HG02981 (cell line): Measurements from ENCODE around the gene PARD3.
"Not testable (repeated sequence)": the region's sequence is repeated elsewhere in the genome, so short reads cannot be mapped to it uniquely, and the experiment has no call there.

Experiments
- ATAC-seq: cut with Tn5 transposase; IDR thresholded peaks from one replicate; pipeline ENCODE4 v1.9.1; 2021; ENCODE audit warnings: mild to moderate bottlenecking, moderate library complexity; ENCODE audit not compliant: unreplicated experiment

The PARD3 gene

DNA sequence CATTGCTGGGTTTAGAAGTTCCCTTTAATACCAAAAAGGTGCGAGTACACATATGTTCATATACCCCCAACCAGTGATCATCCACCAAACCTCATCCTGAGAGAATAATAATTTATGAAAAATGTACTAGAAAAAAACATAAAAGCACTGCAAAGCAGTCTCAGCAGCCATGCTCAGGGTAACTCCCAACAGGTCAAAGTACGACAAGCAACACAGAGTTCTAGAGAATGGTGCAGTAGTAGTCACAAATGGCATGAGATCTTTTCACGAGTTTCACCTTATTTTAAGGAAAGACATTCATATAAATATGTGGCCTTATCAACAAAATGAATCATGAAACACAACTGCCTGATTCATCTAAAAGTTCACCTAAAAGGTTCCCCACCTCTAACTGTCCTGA is 338.5 kb downstream of the PARD3 start:
- ATAC-seq, result no peak

DNA sequence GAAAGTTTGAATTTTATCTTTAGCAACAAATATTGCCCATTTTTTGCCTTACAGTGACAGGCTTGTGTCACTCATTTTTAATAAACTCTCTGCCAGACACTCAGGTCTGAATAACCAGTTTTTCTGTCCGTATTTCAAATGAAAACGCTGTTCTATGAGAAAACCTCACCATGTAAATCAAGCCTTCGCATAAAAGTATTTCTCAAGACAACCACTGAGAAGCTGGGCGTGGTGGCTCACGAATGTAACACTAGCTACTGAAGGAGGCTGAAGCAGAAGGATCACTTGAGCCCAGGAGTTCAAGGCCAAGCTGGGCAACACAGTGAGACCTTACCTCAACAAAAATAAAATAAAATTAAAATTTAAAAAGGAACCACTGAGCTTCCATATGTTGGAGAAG is 339.3 kb downstream of the PARD3 start:
- ATAC-seq, result no peak

DNA sequence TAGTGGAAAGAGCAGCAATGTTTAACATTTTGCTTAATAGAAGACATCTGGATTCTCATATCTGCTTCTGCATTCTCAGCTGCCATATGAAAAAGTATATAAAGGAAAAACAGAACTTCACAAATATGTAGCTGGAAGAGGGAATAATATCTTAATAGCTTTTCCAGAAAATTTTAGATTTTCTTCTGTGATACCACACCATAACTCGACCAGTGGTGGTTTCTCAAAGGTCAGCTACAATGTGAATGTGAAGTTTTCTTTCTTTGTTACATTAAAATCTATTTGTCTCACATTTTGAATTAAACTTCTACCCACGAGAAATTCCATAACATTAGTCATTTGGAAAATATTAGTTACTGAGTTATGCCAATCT is 339.8 kb downstream of the PARD3 start:
- no peak for ATAC-seq

DNA sequence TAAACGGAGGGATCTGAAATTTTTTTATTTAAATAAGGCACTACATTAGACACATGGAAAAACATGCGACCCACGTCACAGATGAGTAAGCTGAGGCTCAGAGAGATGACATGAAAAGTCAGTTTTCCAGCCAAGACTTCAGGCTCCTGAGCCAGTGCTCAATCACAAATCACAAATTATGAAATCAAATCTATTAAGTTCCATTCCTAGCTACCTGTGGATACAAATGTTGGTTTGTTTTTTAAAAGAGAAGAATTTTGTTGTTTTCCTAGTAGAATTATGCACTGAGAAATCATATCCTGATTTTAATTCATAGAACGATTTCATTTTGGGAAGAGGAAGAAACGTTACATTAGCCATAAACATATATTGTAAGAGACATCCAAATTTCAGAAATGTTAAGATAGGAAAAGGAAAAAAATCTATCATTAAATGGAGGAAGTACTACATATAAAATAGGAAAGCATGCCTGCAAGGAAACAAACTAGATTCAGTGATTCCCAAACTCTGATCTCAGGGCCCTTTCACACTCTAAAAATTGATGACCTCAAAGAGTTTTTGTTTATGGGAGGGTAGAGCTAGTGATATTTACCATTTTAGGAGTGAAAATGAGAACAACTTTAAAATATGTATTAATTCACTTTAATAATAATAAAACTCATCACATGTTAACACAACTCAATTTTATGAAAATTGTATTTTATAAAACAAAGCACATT is 340.4 kb downstream of the PARD3 start:
- ATAC-seq, result no peak

DNA sequence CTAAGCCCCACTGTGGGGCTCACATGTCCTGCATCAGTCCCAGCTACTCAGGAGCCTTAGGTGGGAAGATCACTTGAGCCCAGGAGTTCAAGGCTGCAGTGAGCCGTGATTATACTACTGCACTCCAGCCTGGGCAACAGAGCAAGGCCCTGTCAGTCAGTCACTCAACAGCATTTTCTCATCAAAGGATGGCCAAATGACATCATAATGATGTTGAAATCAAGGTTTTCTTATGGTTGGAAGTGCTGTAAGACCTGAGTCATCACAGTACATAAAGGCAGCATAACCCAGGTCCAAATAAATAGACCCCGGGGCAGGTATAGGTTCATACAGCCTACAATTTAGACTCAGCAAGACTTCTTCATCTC is 341.1 kb downstream of the PARD3 start:
- no peak for ATAC-seq

DNA sequence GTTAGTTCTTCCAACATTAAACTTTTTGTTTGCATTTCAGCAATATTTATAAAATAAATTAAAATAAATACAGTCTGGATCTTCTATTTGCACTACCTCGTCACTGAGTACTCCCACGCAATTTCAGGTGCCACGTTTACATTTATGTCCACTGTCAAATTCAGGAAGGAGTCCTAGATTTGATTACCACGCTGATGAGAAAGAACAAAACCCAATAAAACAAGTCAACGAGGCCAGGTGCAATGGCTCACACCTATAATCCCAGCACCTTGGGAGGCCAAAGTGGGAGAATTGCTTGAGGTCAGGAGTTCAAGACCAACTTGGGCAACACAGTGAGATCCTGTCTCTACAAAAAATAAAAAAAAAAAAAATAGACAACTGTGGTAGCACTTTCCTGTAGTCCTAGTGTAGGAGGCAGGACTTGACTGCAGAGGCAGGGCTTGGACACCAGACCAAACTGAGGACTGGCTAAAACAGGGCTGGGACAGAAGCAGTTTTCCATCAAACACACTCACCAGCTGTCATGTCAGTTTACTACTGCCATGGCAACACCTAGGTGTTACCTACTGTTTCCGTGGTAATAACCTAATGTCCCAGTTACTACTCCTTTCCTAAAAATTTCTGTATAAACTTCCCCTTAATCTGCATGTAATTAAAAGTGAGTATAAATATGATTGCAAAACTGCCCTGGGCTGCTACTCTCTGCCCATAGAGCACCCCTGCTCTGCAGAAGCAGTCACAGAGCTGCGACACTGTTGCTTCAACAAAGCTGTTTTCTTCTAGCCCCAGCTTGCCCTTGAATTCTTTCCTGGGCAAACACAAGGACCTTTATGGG is 341.7 kb downstream of the PARD3 start:
- no peak for ATAC-seq

DNA sequence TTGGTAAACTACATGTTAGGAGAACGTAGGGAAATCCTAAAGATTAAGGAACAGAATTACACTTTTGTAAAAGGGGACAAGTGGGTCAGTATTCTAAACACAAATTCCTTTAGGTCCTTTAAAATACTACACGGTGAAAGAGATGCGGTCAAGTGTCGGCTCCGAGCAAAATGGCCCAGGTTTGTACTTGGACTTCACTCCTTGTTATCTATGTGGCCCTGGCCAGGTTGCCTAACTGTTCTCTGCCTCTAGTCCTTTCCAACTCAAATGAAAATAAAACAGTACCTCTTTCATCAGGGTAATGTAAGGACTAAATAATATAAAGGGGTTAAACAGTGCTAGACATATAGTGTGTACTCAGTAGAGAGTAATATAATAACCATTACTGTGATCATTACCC is 344.8 kb downstream of the PARD3 start:
- no peak for ATAC-seq

DNA sequence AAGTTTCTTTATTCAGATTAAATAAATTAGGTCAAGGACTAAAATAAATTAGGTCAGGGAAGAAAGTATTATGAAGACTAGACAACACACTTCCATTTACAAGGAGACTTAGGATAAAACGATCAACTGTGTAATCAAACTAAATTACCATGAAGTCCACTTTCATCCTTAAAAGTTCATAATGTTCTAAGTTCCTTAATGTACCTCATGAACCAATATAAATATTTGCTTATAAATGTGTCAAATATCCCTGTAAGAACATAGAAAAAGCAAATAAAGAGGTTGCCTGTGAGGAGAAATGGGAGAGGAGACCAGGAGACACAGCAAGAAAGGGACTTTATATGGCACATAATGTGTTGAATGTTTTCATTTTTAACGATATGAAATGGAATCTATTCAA is 345.6 kb downstream of the PARD3 start:
- ATAC-seq, result no peak

DNA sequence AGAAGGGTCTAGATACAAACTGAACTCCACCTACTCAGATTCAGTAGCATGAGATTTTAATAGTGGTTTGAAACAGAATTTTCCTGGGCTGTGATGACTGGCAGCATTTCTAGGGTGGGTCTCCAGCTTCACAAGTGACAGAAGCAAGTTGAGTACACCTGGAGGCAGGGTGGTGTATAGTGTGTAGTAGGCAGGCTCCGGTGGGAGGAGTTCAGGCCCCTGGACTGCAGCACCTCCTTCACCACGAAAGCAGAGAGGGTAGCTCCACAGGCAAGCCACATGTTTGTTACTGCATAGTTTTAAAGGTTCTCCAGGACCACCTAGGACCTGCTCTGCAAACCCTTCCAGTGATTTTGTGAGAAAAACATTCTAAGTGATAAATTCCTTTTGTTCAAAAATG is 347.2 kb downstream of the PARD3 start:
- ATAC-seq, result no peak

DNA sequence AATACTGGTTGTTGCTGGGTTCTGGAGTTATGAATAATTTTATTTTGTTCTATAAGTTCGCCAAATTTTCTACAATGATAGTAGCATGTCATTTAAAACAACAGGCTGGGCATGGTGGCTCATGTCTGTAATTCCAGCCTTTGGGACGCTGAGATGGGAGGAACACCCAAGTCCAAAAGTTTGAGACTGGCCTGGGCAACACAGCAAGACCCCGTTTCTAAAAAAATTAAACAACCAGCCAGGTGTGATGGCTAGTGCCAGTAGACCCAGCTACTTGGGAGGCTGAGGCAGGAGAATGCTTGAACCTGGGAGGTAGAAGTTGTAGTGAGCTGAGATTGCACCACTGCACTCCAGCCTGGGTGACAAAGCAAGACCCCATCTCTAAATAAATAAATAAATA is 347.7 kb downstream of the PARD3 start:
- ATAC-seq, result no peak

DNA sequence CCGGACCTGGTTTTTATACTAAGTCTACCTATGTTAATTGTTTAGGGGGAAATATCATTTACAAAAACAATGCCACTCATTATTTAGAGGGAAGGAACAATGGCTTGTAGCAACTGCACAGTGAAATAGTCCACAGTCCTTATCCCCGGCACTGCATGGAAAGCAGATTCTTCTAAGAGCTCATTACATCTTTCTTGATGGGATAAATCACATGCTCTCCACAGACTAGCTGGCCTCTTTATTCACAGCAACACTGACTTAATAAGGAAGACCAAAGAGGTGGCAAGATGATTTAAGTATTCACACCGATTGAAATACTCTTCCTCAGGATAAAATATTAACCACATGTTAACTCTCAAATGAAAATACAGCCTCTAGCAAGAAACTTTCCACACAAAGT is 349.4 kb downstream of the PARD3 start:
- ATAC-seq, result no peak

DNA sequence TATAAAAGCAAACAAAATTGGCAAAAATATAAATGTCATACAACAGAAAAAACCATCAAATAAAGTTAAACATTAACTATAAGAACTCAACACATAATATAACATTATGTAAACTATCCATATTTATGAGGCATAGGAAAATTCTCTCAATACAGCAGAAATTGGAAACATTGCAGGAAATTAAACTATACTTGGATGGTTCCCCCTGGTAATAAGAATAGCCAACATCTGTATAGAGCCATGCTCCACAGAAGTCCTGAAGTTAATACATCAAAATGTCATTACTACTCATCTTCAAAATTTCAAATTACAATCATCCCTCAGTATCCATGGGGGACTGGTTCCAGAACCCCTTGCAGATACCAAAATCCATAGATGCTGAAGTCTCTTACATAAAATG is 350.5 kb downstream of the PARD3 start:
- ATAC-seq, result no peak

DNA sequence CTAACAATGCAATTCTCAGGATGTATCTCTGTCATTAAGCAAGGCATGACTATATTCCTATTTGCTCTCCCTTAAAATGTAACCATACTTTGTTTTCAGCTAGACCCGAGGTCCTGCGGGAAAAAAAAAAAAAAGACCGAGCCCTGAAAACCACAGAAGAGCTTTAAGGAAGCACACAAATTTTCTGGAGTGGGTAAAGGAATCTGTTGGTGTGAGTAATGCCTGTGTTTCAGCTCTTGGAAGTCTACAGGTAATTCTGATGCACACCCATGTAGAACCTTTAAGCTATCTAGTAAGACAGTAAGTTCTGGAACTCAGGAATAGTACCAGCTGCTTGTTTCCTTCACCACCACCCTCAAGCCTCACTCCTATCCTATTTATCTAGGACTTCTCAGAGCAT is 351.1 kb downstream of the PARD3 start:
- ATAC-seq, result no peak

DNA sequence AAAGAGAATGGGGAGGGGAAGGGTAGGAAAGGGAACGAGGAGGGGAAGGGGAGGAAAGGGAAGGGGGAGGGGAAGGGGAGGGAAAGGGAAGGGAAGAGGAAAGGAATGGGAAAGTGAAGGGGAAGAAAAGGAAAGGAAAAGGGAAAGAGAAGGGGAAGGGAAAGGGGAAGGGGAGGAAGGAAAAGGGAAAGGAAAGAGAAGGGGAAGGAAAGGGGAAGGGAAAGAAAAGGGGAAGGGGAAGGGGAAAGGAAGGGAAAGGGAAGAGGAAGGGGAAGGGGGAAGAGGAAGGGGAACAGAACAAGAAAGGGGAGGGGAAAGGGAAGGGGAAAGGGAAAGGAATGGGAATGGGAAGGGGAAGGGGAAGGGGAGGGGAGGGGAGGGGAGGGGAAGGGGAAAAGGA is 352.1 kb downstream of the PARD3 start:
- no peak for ATAC-seq

DNA sequence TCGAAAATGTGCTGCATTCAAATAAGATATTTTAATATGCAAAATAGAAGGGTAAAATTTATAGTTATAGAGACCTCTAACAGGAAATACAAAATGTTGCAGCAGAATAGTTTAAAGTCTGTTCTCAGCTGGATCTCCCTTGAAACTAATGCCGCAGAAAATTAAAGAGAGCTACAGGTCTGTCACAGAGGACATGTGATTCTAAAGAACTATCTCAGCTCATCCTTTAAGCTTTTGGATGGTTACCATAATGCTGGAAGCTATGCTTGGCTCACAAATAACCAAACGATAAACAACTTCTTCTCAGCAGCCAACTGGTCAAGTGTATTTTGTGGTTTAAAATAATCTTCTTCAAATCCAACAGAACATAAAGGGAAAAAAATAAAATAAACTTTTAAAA is 353.0 kb downstream of the PARD3 start:
- no peak for ATAC-seq

DNA sequence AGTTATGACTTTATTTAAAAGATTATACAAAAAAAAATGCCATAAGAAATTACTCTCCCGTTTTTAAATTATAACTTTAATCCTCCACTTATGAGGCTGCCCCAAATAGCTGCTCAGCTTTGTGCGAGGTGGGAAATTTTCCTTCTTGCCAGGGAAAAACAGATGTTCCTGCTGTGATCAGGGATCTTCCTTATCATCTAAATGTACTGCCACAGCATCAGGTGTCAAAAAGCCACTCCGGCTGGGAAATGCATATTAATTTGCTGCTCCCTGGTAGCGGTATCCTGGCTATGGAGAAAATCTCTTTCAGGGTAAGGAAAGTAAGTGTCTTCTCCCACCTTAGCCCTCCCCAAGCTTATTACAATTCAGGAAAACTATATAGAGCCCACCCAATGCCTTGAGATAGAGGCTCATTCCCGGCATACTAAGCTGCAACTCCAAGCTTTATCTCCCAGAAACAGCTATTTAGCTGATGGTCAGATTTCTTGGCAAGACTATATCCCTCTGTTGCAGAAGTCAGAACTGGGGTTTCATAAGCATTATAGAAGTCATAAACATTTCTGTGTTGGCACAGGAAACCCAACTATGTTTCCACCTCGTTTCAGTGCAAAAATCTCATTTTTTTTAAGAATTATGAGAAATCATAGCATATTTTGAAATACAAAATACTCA is 360.4 kb downstream of the PARD3 start:
- no peak for ATAC-seq

DNA sequence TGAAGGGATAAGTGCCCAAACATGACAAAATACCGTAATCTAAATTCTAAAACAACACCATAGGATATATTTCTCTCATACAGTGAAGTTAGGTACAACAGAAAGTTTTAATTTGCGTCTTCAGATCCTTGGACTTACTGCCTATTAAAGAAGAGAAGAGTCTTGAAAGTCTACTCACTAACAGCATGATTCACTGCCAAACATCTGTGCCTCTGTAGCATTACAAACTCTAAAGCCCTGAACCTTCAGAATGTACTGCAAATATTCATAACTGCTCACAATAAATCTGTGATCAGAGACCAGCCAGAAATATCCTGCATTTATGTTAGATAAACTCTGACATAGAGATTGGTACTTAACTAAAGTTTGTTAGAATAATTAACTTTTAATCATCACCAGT is 365.3 kb downstream of the PARD3 start:
- no peak for ATAC-seq

DNA sequence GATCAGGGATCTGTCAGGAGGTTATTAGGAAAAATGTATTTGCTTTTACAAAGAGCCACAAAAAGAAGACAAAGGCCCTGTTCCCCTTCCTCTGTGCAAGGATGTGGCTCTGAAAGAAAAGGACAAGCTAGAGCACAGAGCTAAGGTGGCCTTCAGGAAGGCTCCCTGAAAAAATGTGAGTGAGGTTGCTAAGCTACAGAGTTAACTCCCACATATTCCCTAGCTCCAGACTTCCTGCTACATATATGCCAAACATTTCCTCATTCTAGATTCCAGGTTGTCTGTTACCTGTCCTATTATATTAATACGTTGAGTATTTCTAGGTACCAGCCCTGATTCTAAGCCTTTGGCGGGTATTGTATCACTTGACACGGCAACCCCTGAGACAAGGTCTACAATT is 369.0 kb downstream of the PARD3 start:
- no peak for ATAC-seq

DNA sequence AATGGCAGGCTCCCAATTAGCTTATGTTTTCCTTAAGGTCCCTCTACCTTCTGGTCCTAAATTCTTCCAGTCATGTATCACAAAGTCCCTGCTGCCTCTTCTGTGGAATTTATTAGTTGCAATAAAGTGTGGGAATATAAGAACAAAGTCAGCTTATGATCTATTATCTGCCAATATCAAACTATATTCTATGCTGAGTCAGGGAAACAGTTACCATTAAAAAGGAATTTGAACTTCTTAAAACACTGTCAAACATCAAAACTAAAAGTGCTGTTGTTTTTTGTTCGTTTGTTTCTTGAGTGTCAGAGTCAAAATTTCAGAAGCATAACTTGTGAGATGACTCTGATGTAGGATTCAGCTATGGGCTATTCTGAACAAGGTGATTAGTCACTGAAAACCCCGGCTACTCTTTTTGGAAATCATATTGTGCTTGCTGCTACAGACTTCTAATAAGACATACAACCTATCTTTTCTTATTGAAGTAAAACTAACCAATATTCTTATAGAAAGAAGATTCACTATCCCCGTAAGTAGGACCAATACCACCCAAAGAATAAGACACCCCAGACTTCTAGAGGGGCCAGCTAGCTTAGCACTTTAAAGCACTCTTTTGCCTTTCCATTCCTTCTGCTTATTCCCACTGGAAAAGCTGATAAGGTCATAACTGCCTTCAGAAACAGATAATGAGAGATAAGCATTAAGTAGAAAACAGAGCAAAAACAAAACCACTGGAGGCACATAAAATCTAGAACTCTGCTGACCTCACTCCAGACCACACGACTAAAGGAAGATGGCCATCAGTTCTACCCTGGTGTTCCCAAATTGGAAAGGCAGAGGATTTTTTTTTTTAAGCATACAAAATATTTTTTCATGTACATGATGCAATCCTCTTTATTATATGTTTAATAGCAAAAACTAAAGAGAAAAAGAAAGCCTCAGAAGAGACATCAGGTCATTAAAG is 370.6 kb downstream of the PARD3 start:
- no peak for ATAC-seq

DNA sequence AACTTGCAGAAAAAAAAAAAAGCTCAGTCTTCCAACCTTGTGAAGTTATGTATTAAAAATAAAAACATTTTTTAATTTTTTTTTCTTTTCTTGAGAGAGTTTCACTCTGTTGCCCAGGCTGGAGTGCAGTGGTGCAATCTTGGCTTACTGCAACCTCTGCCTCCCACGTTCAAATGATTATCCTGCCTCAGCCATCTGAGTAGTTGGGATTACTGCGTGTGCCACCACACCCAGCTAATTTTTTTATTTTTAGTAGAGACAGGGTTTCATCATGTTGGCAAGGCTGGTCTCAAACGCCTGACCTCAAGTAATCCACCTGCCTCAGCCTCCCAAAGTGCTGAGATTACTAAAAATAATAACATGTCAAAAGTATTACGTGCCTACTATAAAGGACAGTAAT is 375.7 kb downstream of the PARD3 start:
- ATAC-seq, result not testable (repeated sequence)

DNA sequence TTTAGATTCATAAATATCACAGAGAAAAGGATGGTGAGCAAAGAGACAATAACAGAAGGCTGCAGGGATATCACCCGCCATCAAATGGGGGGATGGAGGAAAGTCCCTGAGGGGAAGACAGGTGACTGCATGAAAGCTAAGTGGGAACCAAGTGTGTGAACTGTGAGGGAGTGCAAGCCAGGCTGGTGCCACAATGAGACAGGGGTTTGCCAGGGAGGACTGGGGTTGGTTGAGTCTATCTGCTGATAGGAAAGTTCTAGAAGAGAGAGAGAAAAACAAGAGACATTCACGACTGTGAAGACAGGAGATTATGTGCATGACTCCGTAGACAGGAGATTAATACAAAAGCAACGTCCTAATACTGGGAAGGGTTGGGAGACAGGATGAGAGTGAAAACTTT is 376.4 kb downstream of the PARD3 start:
- ATAC-seq, result no peak
